Tibial artery (tissue), 4 donors: ENCODE results near the gene TRABD2A.

ENCODE experiments used
- DNase-seq, 2 donors: peaks; one replicate each; pipeline ENCODE4 v3.0.0-alpha.2; 2019
- H3K27ac ChIP-seq, 2 donors: fragments of 200-600 bp; sonication (generic) in 1 of 2; 1 replicate in 1 of 2; 2 replicates in 1 of 2; pipeline ENCODE4 v1.5.1; 2018 to 2019; ENCODE audit warnings: mild to moderate bottlenecking in 1 of 2
- H3K27me3 ChIP-seq, 2 donors: fragments of 200-600 bp; sonication (generic) in 1 of 2; one replicate each; pipeline versions ENCODE4 v1.5.1 to v1.6.0; 2016 to 2019
- H3K36me3 ChIP-seq, 3 donors: fragments of 200-600 bp; sonication (generic) in 2 of 3; one replicate each; pipeline ENCODE4 v1.5.1; 2016 to 2019; ENCODE audit warnings: mild to moderate bottlenecking in 2 of 3
- H3K4me1 ChIP-seq, 4 donors: fragments of 200-600 bp; sonication (generic) in 2 of 4; 1 replicate in 3 of 4; 2 replicates in 1 of 4; pipeline ENCODE4 v1.5.1; 2016 to 2019
- H3K4me3 ChIP-seq, 2 donors: fragments of 200-600 bp; sonication (generic) in 1 of 2; 1 replicate in 1 of 2; 2 replicates in 1 of 2; pipeline ENCODE4 v1.5.1; 2018 to 2019; ENCODE audit warnings: mild to moderate bottlenecking in 2 of 2
- H3K9me3 ChIP-seq, 3 donors: fragments of 200-600 bp; sonication (generic) in 1 of 3; one replicate each; pipeline ENCODE4 v1.5.1; 2016 to 2019
- CTCF ChIP-seq, 2 experiments: fragments of 200-600 bp in 1 of 2; fragments of 450-650 bp in 1 of 2; IDR thresholded peaks; one replicate each; pipeline ENCODE4 v1.5.1; 2017 to 2019; ENCODE audit warnings: antibody characterized with exemption in 2 of 2, mild to moderate bottlenecking in 1 of 2, moderate library complexity in 1 of 2
- intact Hi-C: fragments of 100-400 bp; cut with DNase I; formaldehyde crosslinking; loops from one replicate; pipeline ENCODE4 v1.15.0; 2023; ENCODE audit warnings: low total_unique reads

The TRABD2A gene

GRCh38 chr2:84817239-84817655 lies 63.6 kb downstream of the TRABD2A start:
- Histone ChIP-seq H3K4me3 (no peak overlapping the region), H3K27ac (no peak overlapping the region), H3K9me3 (no peaks in the 10 kb centered on the region), H3K27me3 (no peaks in the 10 kb centered on the region), H3K4me1 (no peaks in the 10 kb centered on the region), H3K36me3 (no peaks in the 10 kb centered on the region)
- intact Hi-C loops = no loop called here
- TF ChIP-seq CTCF (IDR thresholded peaks at IDR 0.05) = no peak
- no peak for DNase-seq

GRCh38 chr2:84816426-84817026 lies 64.4 kb downstream of the TRABD2A start:
- no peak for TF ChIP-seq CTCF (IDR thresholded peaks at IDR 0.05)
- Histone ChIP-seq H3K27me3 (no peaks in the 10 kb centered on the region), H3K27ac (no peak overlapping the region), H3K9me3 (no peaks in the 10 kb centered on the region), H3K36me3 (no peaks in the 10 kb centered on the region), H3K4me3 (no peak overlapping the region), H3K4me1 (no peaks in the 10 kb centered on the region)
- intact Hi-C loops = no loop called here
- DNase-seq = no peak

- DNase-seq = no peak
- H3K4me1 ChIP-seq = no peaks in the 10 kb centered on the region
- TF ChIP-seq CTCF (IDR thresholded peaks at IDR 0.05) = no peak
- no peak overlapping the region for H3K27ac ChIP-seq
- H3K36me3 ChIP-seq = no peaks in the 10 kb centered on the region
- intact Hi-C loops = no loop called here
- no peaks in the 10 kb centered on the region for H3K9me3 ChIP-seq
- H3K27me3 ChIP-seq = no peaks in the 10 kb centered on the region
- H3K4me3 ChIP-seq = no peak overlapping the region
Measured at GRCh38 chr2:84815146-84815545, 65.7 kb downstream of the TRABD2A start.

- DNase-seq = no peak
- H3K27me3 ChIP-seq = no peaks in the 10 kb centered on the region
- no peaks in the 10 kb centered on the region for H3K36me3 ChIP-seq
- intact Hi-C loops = no loop called here
- no peak overlapping the region for H3K27ac ChIP-seq
- H3K4me1 ChIP-seq = peaks cover 0 to 9% (median 6%) of the 10 kb centered on the region in 4 donors
- no peak overlapping the region for H3K4me3 ChIP-seq
- no peaks in the 10 kb centered on the region for H3K9me3 ChIP-seq
- no peak for TF ChIP-seq CTCF (IDR thresholded peaks at IDR 0.05)
Measured at GRCh38 chr2:84811839-84812431, 68.9 kb downstream of the TRABD2A start.

- Histone ChIP-seq H3K4me3 (no peak overlapping the region), H3K27me3 (no peaks in the 10 kb centered on the region), H3K4me1 (peaks cover 0 to 13% (median 10%) of the 10 kb centered on the region in 4 donors), H3K9me3 (no peaks in the 10 kb centered on the region), H3K36me3 (no peaks in the 10 kb centered on the region), H3K27ac (no peak overlapping the region)
- no peak for DNase-seq
- TF ChIP-seq CTCF (IDR thresholded peaks at IDR 0.05) = no peak
- intact Hi-C loops = no loop called here
Measured at GRCh38 chr2:84808279-84808678, 72.6 kb downstream of the TRABD2A start.
